Body of pancreas (tissue), 4 donors: ENCODE measurements around the gene SFPQ. TPM values are rescaled to one million over a fixed set of nuclear protein-coding genes. Genes with fewer than 3 reads are reported as not detected.

ENCODE experiments used
- ATAC-seq: fragments of 150-250 bp; one replicate; pipeline ENCODE4 v1.9.1; 2016
- DNase-seq, 4 donors: peaks; one replicate each; pipeline ENCODE4 v3.0.0-alpha.2; 2019
- H3K27ac ChIP-seq, 4 donors: fragments of 200-600 bp; sonication (generic); 1 replicate in 3 of 4; 2 replicates in 1 of 4; pipeline versions ENCODE4 v1.5.1 to v1.6.1; 2016 to 2019; ENCODE audit warnings: mild to moderate bottlenecking in 1 of 4, mixed read lengths in 1 of 4, moderate library complexity in 1 of 4
- H3K27me3 ChIP-seq, 2 donors: fragments of 200-600 bp; sonication (generic); one replicate each; pipeline ENCODE4 v1.6.0; 2016; ENCODE audit warnings: mild to moderate bottlenecking in 1 of 2
- H3K36me3 ChIP-seq, 2 donors: fragments of 200-600 bp; sonication (generic); replicated peaks in 1 of 2; 2 replicates each; pipeline ENCODE4 v1.5.1; 2016; ENCODE audit warnings: low read depth in 2 of 2; ENCODE audit not compliant: insufficient read depth in 1 of 2
- H3K4me1 ChIP-seq: fragments of 200-600 bp; sonication (generic); one replicate; pipeline ENCODE4 v1.6.0; 2016
- H3K4me3 ChIP-seq, 2 donors: fragments of 200-600 bp; sonication (generic); 1 replicate in 1 of 2; 2 replicates in 1 of 2; pipeline ENCODE4 v1.5.1; 2016 to 2019
- H3K9me3 ChIP-seq, 3 donors: fragments of 200-600 bp; sonication (generic); 1 replicate in 2 of 3; 2 replicates in 1 of 3; pipeline ENCODE4 v1.5.1; 2016
- POLR2A ChIP-seq, 3 donors: fragments of 450-650 bp; IDR thresholded peaks; one replicate each; pipeline ENCODE4 v1.6.1; 2016; ENCODE audit warnings: antibody characterized with exemption in 3 of 3, mild to moderate bottlenecking in 2 of 3
- WGBS, 2 donors: methylation state at CpG; one replicate each; pipeline ENCODE4 v1.1.5; 2017; 5-methylcytosine and 5-hydroxymethylcytosine counted together
- intact Hi-C: fragments of 100-400 bp; cut with DNase I; formaldehyde crosslinking; loops from one replicate; pipeline ENCODE4 v1.15.1; 2023
- total RNA-seq, 2 donors: library from RNA; depleted of rRNA; stranded (reverse); fragments of >200 nt; gene quantifications; one replicate each; pipeline ENCODE4 v1.1.0, GENCODE V29; 2016
- TF ChIP-seq, protein P1 (sequence below), 7 experiments: fragments of 450-650 bp in 4 of 7; fragments of 200-600 bp in 3 of 7; sonication (generic) in 3 of 7; IDR thresholded peaks; one replicate each; pipeline ENCODE4 v1.5.1; 2016 to 2019; ENCODE audit warnings: antibody characterized with exemption in 7 of 7

SFPQ gene
- total RNA-seq, 2 donors from 2014 or later: 163 to 170 TPM

DNA sequence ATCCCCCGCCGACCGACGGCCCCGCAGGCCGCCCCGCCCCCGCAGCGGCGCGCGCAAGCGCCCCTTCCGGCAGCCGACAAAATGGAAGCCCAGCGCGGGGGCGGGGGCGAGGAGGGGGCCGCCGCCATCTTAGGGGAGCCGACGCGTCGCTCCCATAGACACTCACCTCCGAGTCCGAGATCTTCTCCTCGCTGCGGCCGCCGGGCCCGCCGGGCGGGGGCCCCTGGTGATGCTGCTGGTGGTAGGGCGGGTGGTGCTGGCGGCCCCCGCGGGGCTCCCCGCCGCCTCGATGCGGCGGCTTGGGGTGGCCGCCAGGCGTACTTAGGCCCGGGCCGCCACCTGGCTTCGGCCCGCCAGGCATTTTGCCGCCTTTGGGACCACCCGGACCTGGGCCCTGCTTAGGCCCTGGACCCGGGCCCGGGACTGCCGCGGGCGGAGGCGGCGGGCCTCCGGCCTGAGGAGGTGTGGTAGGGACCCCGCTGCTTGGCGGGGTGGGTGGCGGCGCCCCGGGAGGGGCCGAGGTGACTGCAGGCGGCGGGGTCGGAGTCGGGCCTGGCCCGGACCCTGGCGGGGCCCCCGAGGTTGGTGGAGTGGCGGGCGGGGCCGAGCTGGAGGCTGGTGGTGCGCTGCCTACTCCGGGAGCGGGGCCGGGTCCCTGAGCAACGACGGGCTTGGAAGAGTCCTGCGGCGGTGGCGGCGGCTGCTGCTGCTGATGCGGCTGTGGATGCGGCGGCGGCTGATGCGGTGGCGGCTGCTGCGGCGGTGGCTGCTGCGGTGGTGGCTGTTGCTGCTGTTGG lies 691 bp downstream of the SFPQ start:
- intact Hi-C loops: no loop called here
- Histone ChIP-seq H3K27me3 (no peaks in the 10 kb centered on the region), H3K27ac (peak overlapping the region; percentile 97 to 99 (median 98)), H3K4me3 (peak overlapping the region; percentile 95 to 99), H3K4me1 (peaks cover 31% of the 10 kb centered on the region), H3K36me3 (peaks cover 17 to 22% of the 10 kb centered on the region in 2 donors), H3K9me3 (no peaks in the 10 kb centered on the region)
- ATAC-seq (peak; percentile 70), DNase-seq (peak; percentile 83 to 86 (median 86))
- peak in 1 of 3 donors; percentile 21 for TF ChIP-seq POLR2A (IDR thresholded peaks at IDR 0.05)
- TF ChIP-seq, protein P1, sequence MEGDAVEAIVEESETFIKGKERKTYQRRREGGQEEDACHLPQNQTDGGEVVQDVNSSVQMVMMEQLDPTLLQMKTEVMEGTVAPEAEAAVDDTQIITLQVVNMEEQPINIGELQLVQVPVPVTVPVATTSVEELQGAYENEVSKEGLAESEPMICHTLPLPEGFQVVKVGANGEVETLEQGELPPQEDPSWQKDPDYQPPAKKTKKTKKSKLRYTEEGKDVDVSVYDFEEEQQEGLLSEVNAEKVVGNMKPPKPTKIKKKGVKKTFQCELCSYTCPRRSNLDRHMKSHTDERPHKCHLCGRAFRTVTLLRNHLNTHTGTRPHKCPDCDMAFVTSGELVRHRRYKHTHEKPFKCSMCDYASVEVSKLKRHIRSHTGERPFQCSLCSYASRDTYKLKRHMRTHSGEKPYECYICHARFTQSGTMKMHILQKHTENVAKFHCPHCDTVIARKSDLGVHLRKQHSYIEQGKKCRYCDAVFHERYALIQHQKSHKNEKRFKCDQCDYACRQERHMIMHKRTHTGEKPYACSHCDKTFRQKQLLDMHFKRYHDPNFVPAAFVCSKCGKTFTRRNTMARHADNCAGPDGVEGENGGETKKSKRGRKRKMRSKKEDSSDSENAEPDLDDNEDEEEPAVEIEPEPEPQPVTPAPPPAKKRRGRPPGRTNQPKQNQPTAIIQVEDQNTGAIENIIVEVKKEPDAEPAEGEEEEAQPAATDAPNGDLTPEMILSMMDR (IDR thresholded peaks at IDR 0.05): peak in 2 of 7 experiments; percentile 17 to 29
- 0% methylated on average over 88 of the region's 94 CpGs; no CpG with 5 or more reads in 1 of the 2 donors for WGBS, 2 donors

DNA sequence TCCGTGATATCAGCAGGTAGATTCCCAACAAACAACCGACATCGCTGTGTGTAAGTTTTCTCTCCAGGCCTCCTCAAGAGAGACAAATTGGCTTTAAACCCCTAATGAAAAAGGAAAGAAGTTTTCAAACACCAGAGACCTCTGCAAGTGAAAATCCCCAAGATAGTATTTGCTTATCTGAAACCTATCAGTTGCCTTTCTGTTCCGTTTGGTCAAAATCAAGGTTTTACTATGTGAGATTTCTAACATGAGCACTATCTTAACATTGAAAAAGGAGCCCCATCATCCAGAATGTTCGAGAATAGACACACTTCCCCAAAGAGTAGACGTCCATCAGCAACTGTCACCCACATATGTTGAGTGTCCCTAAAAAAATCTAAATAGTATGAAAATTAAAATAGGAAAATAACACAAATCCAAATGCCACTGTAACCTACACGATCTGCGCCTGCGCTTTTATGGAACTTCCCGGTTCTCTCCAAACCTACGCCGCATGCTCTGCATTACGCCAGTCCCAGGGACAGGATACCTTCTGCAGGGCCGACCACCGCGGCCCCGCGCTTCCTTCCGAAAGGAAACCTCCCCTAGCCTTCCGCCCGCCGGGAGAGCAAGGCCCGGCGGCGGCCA lies 1.4 kb downstream of the SFPQ start:
- intact Hi-C loops: no loop called here
- H3K36me3 ChIP-seq: peaks cover 22 to 29% of the 10 kb centered on the region in 2 donors

DNA sequence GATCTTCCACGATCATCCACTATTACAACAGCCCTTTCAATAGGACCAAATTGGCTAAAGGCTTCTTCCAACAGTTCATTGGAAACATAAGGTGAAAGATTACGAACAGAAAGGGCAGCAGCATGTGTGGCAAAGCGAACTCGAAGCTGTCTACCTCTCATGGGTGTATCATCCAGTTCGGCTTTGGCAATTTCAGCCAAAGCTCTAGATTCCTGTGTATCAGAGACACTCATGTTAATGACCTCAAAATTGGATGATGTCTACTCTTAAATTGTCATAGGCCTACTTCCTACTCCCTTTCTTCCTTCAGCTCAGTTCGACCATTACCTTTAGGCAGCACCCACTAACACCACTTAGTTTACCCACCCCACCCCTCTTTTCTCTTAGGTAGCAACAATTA lies 2.2 kb downstream of the SFPQ start:
- ATAC-seq (no peak), DNase-seq (no peak)
- TF ChIP-seq, protein P1 (IDR thresholded peaks at IDR 0.05): no peak
- TF ChIP-seq POLR2A (IDR thresholded peaks at IDR 0.05): no peak
- Histone ChIP-seq H3K9me3 (no peaks in the 10 kb centered on the region), H3K4me1 (peaks cover 46% of the 10 kb centered on the region), H3K4me3 (peak overlapping the region; percentile 95 to 99), H3K27ac (peak overlapping the region in 1 of 4 donors; percentile 99), H3K36me3 (peaks cover 28 to 35% of the 10 kb centered on the region in 2 donors), H3K27me3 (no peaks in the 10 kb centered on the region)
- intact Hi-C loops: no loop called here
- WGBS, 2 donors: 3% methylated on average over 6 of the region's 6 CpGs

More for the DNA sequence above, 1.4 kb downstream of the SFPQ start:
- H3K9me3 ChIP-seq: no peaks in the 10 kb centered on the region
- 0 to 1% methylated on average over 24 to 25 of the region's 25 CpGs for WGBS, 2 donors
- TF ChIP-seq, protein P1 (IDR thresholded peaks at IDR 0.05): no peak
- TF ChIP-seq POLR2A (IDR thresholded peaks at IDR 0.05): peak in 2 of 3 donors; percentile 23 to 28
- ATAC-seq: no peak
- no peaks in the 10 kb centered on the region for H3K27me3 ChIP-seq
- H3K27ac ChIP-seq: peak overlapping the region; percentile 97 to 99 (median 98)
- peaks cover 38% of the 10 kb centered on the region for H3K4me1 ChIP-seq
- H3K4me3 ChIP-seq: peak overlapping the region; percentile 95 to 99
- DNase-seq: no peak

DNA sequence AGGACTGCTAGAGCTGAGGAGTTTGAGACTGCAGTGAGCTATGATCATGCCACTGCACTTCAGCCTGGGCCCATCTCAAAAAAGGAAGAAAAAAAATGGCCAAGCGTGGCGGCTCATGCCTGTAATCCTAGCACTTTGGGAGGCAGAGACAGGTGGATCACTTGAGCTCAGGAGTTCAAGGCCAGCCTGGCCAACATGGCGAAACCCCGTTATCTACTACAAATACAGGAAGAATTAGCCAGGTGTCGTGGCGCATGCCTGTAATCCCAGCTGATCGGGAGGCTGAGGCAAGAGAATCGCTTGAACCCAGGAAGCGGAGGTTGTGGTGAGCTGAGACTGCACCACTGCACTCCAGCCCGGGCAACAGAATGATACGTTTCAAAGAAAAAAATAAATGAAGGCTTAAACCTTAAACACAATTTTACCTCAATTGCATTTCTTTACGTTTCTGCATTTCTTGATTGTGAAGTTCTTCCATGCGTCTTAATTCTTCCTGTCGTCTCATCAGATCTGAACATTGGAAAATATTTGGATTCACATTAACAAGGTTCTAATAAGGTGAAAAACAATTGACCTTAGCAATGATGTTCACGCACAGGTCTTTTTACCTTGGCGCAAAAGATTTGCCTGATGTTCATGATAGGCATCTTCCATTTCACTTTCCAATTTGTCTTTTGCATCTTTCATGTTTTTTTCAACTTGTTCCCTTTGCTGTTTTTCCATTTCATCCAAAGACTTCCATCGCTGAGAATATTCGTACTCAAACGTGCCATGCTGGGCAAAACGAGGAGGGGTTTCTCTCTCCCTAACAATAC lies 4.2 kb downstream of the SFPQ start:
- TF ChIP-seq, protein P1 (IDR thresholded peaks at IDR 0.05): no peak
- TF ChIP-seq POLR2A (IDR thresholded peaks at IDR 0.05): no peak
- 52 to 55% methylated on average over 20 of the region's 20 CpGs for WGBS, 2 donors
- H3K4me3 ChIP-seq: no peak overlapping the region
- H3K27ac ChIP-seq: peak overlapping the region in 1 of 4 donors; percentile 17
- peaks cover 28 to 47% of the 10 kb centered on the region in 2 donors for H3K36me3 ChIP-seq
- no peak for ATAC-seq
- peaks cover 54% of the 10 kb centered on the region for H3K4me1 ChIP-seq
- intact Hi-C loops: no loop called here
- DNase-seq: peak in 3 of 4 donors; percentile 22 to 56 (median 39)
- no peaks in the 10 kb centered on the region for H3K9me3 ChIP-seq
- H3K27me3 ChIP-seq: no peaks in the 10 kb centered on the region
